H9 (cell line): ENCODE results near the gene VNN1. TPM values are rescaled to one million over a fixed set of nuclear protein-coding genes. Genes with fewer than 3 reads are reported as not detected.
"Not testable (repeated sequence)": the region's sequence is repeated elsewhere in the genome, so short reads cannot be mapped to it uniquely, and the experiment has no call there.

Experiments
- DNase-seq: peaks from one replicate; pipeline ENCODE4 v3.0.0-alpha.2; 2017
- H2AFZ ChIP-seq: one replicate; pipeline ENCODE4 v1.6.1; 2013; ENCODE audit warnings: mild to moderate bottlenecking, low read length, control low read depth, moderate library complexity
- H2AK5ac ChIP-seq: 2 replicates; pipeline ENCODE4 v1.6.1; 2013; ENCODE audit warnings: low read length, control low read depth, mixed read lengths; ENCODE audit not compliant: insufficient read length
- H2BK120ac ChIP-seq: one replicate; pipeline ENCODE4 v1.6.1; 2013; ENCODE audit warnings: low read depth, mild to moderate bottlenecking, low read length, control low read depth, inconsistent platforms; ENCODE audit not compliant: poor library complexity, severe bottlenecking
- H2BK12ac ChIP-seq: 2 replicates; pipeline ENCODE4 v1.6.1; 2013; ENCODE audit warnings: low read length, control low read depth, mixed read lengths, low read depth; ENCODE audit not compliant: insufficient read length
- H2BK15ac ChIP-seq: 2 replicates; pipeline ENCODE4 v1.6.1; 2013; ENCODE audit warnings: low read depth, low read length, control low read depth
- H2BK20ac ChIP-seq: one replicate; pipeline ENCODE4 v1.6.1; 2013; ENCODE audit warnings: low read depth, mild to moderate bottlenecking, low read length, control low read depth, inconsistent platforms; ENCODE audit not compliant: poor library complexity, severe bottlenecking
- H2BK5ac ChIP-seq: 2 replicates; pipeline ENCODE4 v1.6.1; 2013; ENCODE audit warnings: low read length, control low read depth, mixed read lengths; ENCODE audit not compliant: insufficient read length
- H3K14ac ChIP-seq: 2 replicates; pipeline ENCODE4 v1.6.1; 2013; ENCODE audit warnings: low read length, control low read depth; ENCODE audit not compliant: insufficient read depth
- H3K18ac ChIP-seq: 2 replicates; pipeline ENCODE4 v1.6.1; 2013; ENCODE audit warnings: low read depth, mild to moderate bottlenecking, mixed read lengths, low read length, control low read depth; ENCODE audit not compliant: insufficient read length
- H3K23ac ChIP-seq: 2 replicates; pipeline ENCODE4 v1.6.1; 2013; ENCODE audit warnings: low read length, control low read depth, mixed read lengths, low read depth; ENCODE audit not compliant: insufficient read length
- H3K23me2 ChIP-seq: 2 replicates; pipeline ENCODE4 v1.6.1; 2013; ENCODE audit warnings: low read depth, mild to moderate bottlenecking, mixed read lengths, low read length, control low read depth; ENCODE audit not compliant: insufficient read length, poor library complexity, severe bottlenecking
- H3K27ac ChIP-seq: 2 replicates; pipeline ENCODE4 v1.5.1; 2013; ENCODE audit warnings: low read length, control low read depth, mixed read lengths, low read depth; ENCODE audit not compliant: insufficient read length
- H3K27me3 ChIP-seq: 2 replicates; pipeline ENCODE4 v1.6.1; 2013; ENCODE audit warnings: low read length, control low read depth, inconsistent platforms; ENCODE audit not compliant: insufficient read depth
- H3K4ac ChIP-seq: 2 replicates; pipeline ENCODE4 v1.6.1; 2013; ENCODE audit warnings: low read depth, mild to moderate bottlenecking, control low read depth, inconsistent platforms, low read length, moderate library complexity
- H3K4me1 ChIP-seq: 2 replicates; pipeline ENCODE4 v1.6.1; 2013; ENCODE audit warnings: low read length, control low read depth, inconsistent platforms; ENCODE audit not compliant: insufficient read depth
- H3K4me2 ChIP-seq: 2 replicates; pipeline ENCODE4 v1.6.1; 2013; ENCODE audit warnings: low read length, control low read depth, mixed read lengths; ENCODE audit not compliant: insufficient read length, insufficient read depth
- H3K56ac ChIP-seq: 2 replicates; pipeline ENCODE4 v1.6.1; 2013; ENCODE audit warnings: low read depth, mild to moderate bottlenecking, mixed read lengths, low read length, control low read depth; ENCODE audit not compliant: insufficient read length
- H3K79me1 ChIP-seq: 2 replicates; pipeline ENCODE4 v1.6.1; 2013; ENCODE audit warnings: low read depth, mild to moderate bottlenecking, moderate library complexity, low read length, control low read depth, inconsistent platforms; ENCODE audit not compliant: insufficient read depth, poor library complexity, severe bottlenecking
- H3K79me2 ChIP-seq: 2 replicates; pipeline ENCODE4 v1.6.1; 2013; ENCODE audit warnings: low read length, control low read depth, inconsistent platforms; ENCODE audit not compliant: insufficient read depth
- H3K9ac ChIP-seq: 2 replicates; pipeline ENCODE4 v1.6.1; 2013; ENCODE audit warnings: low read length, control low read depth, mixed read lengths; ENCODE audit not compliant: insufficient read length; ENCODE audit errors: extremely low read depth
- H3K9me3 ChIP-seq: one replicate; pipeline ENCODE4 v1.6.1; 2013; ENCODE audit warnings: low read depth, low read length, inconsistent platforms; ENCODE audit not compliant: control insufficient read depth
- H3T11ph ChIP-seq: one replicate; pipeline ENCODE4 v1.6.1; 2013; ENCODE audit warnings: mild to moderate bottlenecking, low read length, control low read depth, inconsistent platforms
- H4K20me1 ChIP-seq: one replicate; pipeline ENCODE4 v1.6.1; 2013; ENCODE audit not compliant: control insufficient read depth, insufficient read length, insufficient read depth
- H4K5ac ChIP-seq: 2 replicates; pipeline ENCODE4 v1.6.1; 2013; ENCODE audit warnings: low read depth, mild to moderate bottlenecking, mixed read lengths, low read length, control low read depth; ENCODE audit not compliant: insufficient read length
- H4K8ac ChIP-seq: replicated peaks from 2 replicates; pipeline ENCODE4 v1.6.1; 2013; ENCODE audit warnings: low read length, control low read depth, mixed read lengths, low read depth; ENCODE audit not compliant: insufficient read length
- H4K91ac ChIP-seq: 2 replicates; pipeline ENCODE4 v1.6.1; 2013; ENCODE audit warnings: low read depth, mild to moderate bottlenecking, moderate library complexity, mixed read lengths, low read length, control low read depth; ENCODE audit not compliant: insufficient read length
- H3K27ac Mint-ChIP-seq, 3 experiments: 2 replicates in 2 of 3; 3 replicates in 1 of 3; pipeline ENCODE4 v1.8.0; 2020 to 2021; ENCODE audit warnings: mixed read lengths in 3 of 3, mild to moderate bottlenecking in 1 of 3, moderate library complexity in 1 of 3
- H3K27me3 Mint-ChIP-seq: 2 replicates; pipeline ENCODE4 v1.8.0; 2021; ENCODE audit warnings: low read depth, mild to moderate bottlenecking, moderate library complexity, mixed read lengths
- H3K36me3 Mint-ChIP-seq, 3 experiments: 2 replicates in 2 of 3; 3 replicates in 1 of 3; pipeline ENCODE4 v1.8.0; 2020 to 2021; ENCODE audit warnings: low read depth in 3 of 3, mixed read lengths in 3 of 3; ENCODE audit not compliant: insufficient read depth in 1 of 3
- H3K4me1 Mint-ChIP-seq, 2 experiments: 2 replicates each; pipeline ENCODE4 v1.8.0; 2020; ENCODE audit warnings: mixed read lengths in 2 of 2
- H3K4me3 Mint-ChIP-seq, 2 experiments: 2 replicates in 1 of 2; 3 replicates in 1 of 2; pipeline ENCODE4 v1.8.0; 2020 to 2021; ENCODE audit warnings: mild to moderate bottlenecking in 2 of 2, mixed read lengths in 2 of 2, moderate library complexity in 1 of 2
- H3K9me3 Mint-ChIP-seq, 2 experiments: 2 replicates in 1 of 2; 3 replicates in 1 of 2; pipeline ENCODE4 v1.8.0; 2020; ENCODE audit warnings: mild to moderate bottlenecking in 2 of 2, mixed read lengths in 2 of 2, moderate library complexity in 1 of 2
- WGBS: extraction: QIAGEN DNeasy Blood & Tissue Kit; methylation state at CpG from one replicate; pipeline ENCODE4 v1.1.7; 2013; ENCODE audit warnings: missing lambda C conversion rate, low lambda C conversion rate, mixed read lengths; ENCODE audit not compliant: insufficient read length; ENCODE audit errors: extremely low coverage; 5-methylcytosine and 5-hydroxymethylcytosine counted together
- total RNA-seq: library from RNA; stranded (reverse); gene quantifications from 2 replicates; pipeline ENCODE4 v1.2.1, GENCODE V29; 2021
- TF ChIP-seq, protein P1 (sequence below): fragments of 200-600 bp; sonication (generic); conservative IDR thresholded peaks from 3 replicates; pipeline ENCODE4 v1.8.0; 2021; ENCODE audit warnings: antibody characterized with exemption, mild to moderate bottlenecking

VNN1 gene
- total RNA-seq, 1 experiment from 2014 or later: not detected

DNA sequence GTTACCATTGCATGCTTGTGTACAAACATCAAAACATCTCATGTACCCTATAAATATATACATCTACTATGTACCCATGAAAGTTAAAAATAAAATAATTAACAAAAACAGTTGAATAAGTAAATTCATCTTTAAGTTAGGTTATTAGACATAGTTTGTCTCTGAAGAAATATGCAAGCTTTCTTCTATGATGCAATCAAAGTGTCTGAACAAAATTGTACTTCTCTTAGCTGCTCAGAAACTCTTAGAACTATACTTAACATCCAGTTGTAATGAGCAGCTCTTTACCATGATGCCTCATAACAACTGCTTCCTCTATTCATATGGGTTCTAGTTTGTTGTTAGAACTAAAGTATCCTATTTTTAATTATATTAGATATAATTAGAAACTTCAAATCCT lies 5.9 kb downstream of the VNN1 start:
- Mint-ChIP-seq H3K9me3 (peaks cover 3% of the 10 kb centered on the region in 2 experiments; a peak in 2 of 5 replicates), H3K4me1 (no peaks in the 10 kb centered on the region; a peak in 1 of 4 replicates), H3K4me3 (no peak overlapping the region), H3K36me3 (peaks cover 0 to 7% (median 0%) of the 10 kb centered on the region in 3 experiments; a peak in 2 of 7 replicates), H3K27ac (no peak overlapping the region), H3K27me3 (no peaks in the 10 kb centered on the region)
- Histone ChIP-seq H2BK20ac (no peak overlapping the region), H3K9me3 (no peaks in the 10 kb centered on the region), H4K20me1 (no peaks in the 10 kb centered on the region), H3K23ac (no peak overlapping the region), H4K8ac (no peak overlapping the region), H2BK120ac (no peak overlapping the region), H3K79me1 (no peaks in the 10 kb centered on the region), H3K79me2 (no peaks in the 10 kb centered on the region), H2AFZ (no peak overlapping the region), H2AK5ac (no peak overlapping the region), H2BK15ac (no peak overlapping the region), H2BK5ac (no peak overlapping the region), H3K56ac (no peak overlapping the region), H3K4me2 (no peak overlapping the region), H3K23me2 (no peaks in the 10 kb centered on the region), H4K5ac (no peak overlapping the region), H2BK12ac (no peak overlapping the region), H3K18ac (no peak overlapping the region), H4K91ac (no peak overlapping the region), H3T11ph (no peak overlapping the region), H3K27me3 (no peaks in the 10 kb centered on the region), H3K27ac (no peak overlapping the region), H3K4ac (no peak overlapping the region), H3K14ac (no peak overlapping the region), H3K4me1 (no peaks in the 10 kb centered on the region), H3K9ac (no peak overlapping the region)
- DNase-seq: no peak
- TF ChIP-seq, protein P1, sequence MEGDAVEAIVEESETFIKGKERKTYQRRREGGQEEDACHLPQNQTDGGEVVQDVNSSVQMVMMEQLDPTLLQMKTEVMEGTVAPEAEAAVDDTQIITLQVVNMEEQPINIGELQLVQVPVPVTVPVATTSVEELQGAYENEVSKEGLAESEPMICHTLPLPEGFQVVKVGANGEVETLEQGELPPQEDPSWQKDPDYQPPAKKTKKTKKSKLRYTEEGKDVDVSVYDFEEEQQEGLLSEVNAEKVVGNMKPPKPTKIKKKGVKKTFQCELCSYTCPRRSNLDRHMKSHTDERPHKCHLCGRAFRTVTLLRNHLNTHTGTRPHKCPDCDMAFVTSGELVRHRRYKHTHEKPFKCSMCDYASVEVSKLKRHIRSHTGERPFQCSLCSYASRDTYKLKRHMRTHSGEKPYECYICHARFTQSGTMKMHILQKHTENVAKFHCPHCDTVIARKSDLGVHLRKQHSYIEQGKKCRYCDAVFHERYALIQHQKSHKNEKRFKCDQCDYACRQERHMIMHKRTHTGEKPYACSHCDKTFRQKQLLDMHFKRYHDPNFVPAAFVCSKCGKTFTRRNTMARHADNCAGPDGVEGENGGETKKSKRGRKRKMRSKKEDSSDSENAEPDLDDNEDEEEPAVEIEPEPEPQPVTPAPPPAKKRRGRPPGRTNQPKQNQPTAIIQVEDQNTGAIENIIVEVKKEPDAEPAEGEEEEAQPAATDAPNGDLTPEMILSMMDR: no peak

DNA sequence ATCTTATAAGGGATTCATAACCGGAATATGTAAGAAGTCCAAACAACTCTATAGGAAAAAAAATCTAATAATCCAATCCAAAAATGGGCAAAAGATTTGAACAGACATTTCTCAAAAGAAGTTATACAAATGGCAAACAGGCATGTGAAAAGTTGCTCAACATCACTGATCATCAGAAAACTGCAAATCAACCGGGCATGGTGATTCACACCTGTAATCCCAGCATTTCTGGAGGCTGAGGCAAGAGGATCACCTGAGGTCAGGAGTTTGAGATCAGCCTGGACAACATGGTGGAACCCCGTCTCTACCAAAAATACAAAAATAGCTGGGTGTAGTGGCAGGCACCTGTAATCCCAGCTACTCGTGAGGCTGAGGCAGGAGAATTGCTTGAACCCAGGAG lies 7.1 kb downstream of the VNN1 start:
- H3K56ac ChIP-seq, H2BK20ac ChIP-seq, H3K4me1 ChIP-seq, DNase-seq, H3K36me3 Mint-ChIP-seq, H3K79me1 ChIP-seq, H2BK120ac ChIP-seq, H2AFZ ChIP-seq, H3K4ac ChIP-seq, H3K4me2 ChIP-seq, H3K79me2 ChIP-seq, H2BK15ac ChIP-seq, H3K4me1 Mint-ChIP-seq, H4K91ac ChIP-seq, H2BK12ac ChIP-seq, H3K23ac ChIP-seq, H3T11ph ChIP-seq, H3K27me3 ChIP-seq, H4K20me1 ChIP-seq, H2BK5ac ChIP-seq, H3K23me2 ChIP-seq, H3K4me3 Mint-ChIP-seq, H4K5ac ChIP-seq, H3K9ac ChIP-seq, H2AK5ac ChIP-seq, H3K27ac ChIP-seq, H3K9me3 ChIP-seq, H4K8ac ChIP-seq, H3K27me3 Mint-ChIP-seq, H3K27ac Mint-ChIP-seq, H3K18ac ChIP-seq, H3K9me3 Mint-ChIP-seq, H3K14ac ChIP-seq: not testable (repeated sequence)
- no CpG with 5 or more reads among the region's 4 CpGs for WGBS
